NCI-H146 treated with DMSO at 0.1 percent for 48 hours (cell line): ENCODE results near the gene PCBP2.
"Not testable (repeated sequence)": the region's sequence is repeated elsewhere in the genome, so short reads cannot be mapped to it uniquely, and the experiment has no call there.

Source experiments
- DNase-seq: peaks from one replicate; lab custom pipeline; 2025; ENCODE audit not compliant: unreplicated experiment; lab: John Stamatoyannopoulos, UW

PCBP2 gene

DNA sequence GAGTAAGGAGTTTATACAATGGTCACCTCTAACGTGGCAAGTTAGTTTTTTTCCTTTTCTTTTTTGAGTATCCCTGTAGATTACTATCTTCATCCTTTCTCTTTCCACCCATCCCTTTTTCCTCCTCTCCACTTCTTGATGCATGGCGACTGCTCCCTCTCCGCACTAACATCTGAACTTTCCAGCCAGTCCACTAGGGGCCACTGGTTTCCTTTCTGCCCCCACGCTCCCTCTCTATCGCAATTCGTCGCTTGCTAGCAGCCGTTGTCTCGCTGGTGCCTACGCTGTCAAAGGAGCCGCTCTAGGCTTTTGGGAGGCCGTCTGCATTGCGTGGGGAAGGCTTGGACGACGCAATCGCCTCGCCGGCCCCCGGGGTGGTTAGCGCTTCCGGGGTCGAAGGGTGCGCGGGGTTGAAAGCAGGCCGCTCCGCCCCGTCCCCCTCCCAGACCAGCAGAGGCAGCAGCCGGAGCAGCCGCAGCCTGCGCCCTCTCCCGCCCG is at the start of gene PCBP2:
TSS of gene PCBP2 (plus strand) at position 442 of the 498 bp plus-strand sequence. CDS start 2,699 bp downstream, outside the sequence.
- peak; percentile 99 for DNase-seq

DNA sequence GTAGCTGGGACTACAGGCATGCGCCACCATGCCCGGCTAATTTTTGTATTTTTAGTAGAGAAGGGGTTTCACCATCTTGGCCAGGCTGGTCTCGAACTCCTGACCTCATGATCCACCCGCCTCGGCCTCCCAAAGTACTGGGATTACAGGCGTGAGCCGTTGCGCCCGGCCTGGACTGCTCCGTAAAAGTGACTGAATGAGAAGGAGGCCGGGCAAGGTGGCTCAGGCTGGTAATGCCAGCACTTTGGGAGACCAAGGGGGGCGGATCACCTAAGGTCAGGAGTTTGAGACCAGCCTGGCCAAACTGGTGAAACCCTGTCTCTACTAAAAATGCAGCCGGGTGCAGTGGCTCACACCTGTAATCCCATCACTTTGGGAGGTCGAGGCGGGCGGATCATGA is 49.6 kb upstream of the PCBP2 start:
- DNase-seq = not testable (repeated sequence)

DNA sequence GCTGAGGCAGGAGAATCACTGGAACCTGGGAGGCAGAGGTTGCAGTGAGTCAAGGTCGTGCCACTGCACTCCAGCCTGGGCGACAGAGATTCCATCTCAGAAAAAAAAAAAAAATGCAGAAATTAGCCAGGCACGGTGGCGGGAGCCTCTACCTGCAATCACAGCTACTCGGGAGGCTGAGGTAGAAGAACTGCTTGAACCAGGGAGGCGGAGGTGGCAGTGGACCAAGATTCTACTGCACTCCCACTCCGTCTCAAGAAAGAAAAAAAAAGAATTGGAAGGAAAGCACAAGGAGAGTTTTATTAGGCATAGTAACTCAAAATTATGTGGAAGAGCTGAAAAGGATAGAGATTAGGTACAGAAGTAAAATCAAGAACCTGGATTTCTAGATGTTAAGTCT is 49.0 kb upstream of the PCBP2 start:
- no peak for DNase-seq

DNA sequence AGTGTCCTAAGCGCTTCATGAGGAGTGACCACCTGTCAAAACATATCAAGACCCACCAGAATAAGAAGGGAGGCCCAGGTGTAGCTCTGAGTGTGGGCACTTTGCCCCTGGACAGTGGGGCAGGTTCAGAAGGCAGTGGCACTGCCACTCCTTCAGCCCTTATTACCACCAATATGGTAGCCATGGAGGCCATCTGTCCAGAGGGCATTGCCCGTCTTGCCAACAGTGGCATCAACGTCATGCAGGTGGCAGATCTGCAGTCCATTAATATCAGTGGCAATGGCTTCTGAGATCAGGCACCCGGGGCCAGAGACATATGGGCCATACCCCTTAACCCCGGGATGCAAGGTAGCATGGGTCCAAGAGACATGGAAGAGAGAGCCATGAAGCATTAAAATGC is 41.0 kb upstream of the PCBP2 start:
- no peak for DNase-seq

DNA sequence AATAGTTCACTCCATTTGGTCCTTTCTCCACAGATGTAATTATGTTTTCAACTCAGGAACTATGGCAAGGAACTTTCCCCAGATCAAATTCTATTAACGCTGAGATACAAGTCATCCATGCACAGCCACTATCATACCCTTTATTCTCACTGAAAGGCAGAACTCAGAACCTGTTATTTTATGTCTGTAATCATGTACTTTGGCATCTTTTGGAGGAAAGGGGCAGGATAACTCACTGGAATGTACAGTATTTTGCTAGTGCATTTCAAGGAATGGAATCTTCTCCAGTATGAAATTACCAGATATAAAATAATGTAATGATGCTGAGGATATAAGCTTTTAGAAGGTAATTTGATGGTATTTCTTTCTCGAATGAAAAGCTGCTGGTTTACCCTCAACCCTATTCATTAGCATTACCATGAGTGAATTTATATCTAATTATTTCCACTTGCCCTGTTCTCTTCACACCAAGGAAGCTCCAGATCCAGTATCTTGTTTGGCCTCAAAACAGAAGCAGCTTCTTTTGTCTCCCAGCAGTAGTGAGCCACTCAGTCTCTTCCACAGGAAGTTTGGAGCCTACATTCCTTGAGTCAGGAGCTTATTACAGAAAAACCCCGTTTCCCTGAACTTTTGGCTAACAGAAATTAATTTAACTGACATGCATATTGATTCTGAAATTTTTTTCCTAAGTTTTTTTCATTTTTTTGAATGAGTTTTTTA is 38.3 kb upstream of the PCBP2 start:
- DNase-seq = no peak

DNA sequence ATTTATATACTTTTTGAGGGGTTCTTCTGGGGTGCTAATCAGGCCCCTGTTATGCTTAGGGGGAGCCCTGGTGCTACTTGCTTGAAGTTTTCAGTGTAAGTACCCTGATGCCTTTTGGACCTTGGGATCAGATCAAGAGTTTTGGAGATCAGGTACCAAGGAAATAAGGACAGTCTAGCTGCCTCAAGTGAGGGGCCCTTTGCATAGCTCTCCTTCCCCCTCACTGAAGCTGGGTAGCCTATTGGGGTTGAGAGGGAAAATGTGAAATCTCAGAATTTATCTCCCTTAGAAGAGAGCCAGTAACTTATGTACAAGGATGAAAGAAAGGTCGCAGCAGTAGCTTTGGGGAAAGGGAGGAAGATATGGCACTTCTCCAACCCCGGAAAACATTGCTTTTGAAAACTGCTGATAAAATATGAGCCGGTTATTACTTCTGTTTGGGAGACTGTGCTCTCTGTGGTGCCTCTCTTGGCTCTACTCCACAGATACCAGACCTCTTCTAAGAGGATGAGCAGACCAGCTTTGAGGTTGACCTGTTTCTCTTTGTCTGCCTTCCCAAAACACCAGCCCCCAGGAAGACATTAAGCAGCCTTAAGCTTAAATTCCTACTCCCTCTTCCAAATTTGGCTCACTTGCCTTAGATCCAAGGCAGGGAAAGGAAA is 37.0 kb upstream of the PCBP2 start:
- DNase-seq = no peak

DNA sequence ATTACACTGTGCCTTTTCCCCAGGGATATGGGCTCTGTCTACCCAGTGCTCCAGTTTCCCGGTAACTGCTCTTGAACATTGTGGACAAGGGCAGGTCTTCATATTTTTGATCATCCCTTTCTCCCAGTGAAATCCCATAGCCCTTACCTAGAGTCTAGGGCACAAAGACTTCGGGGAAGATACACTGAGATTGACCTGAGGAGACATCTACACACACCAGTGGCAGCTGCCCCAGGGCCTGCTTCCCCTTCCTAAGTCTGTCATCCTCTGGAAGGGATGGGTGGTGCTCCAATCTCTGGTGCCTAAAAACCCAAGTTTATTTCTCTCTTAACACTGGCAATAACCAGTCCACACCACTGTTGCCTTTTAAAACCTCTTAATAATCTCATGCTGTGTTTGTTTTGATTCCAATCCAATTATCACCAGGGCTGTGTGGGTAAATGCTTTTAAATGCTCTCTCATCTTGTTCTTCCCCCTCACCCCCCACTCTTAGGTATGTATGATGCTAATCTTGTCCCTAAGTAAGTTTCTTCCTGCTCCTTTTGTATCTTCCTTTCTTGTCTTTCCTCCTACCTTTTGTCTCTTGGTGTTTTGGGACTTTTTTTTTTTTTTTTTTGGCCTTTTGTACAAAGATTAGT is 36.0 kb upstream of the PCBP2 start:
- peak; percentile 19 for DNase-seq

DNA sequence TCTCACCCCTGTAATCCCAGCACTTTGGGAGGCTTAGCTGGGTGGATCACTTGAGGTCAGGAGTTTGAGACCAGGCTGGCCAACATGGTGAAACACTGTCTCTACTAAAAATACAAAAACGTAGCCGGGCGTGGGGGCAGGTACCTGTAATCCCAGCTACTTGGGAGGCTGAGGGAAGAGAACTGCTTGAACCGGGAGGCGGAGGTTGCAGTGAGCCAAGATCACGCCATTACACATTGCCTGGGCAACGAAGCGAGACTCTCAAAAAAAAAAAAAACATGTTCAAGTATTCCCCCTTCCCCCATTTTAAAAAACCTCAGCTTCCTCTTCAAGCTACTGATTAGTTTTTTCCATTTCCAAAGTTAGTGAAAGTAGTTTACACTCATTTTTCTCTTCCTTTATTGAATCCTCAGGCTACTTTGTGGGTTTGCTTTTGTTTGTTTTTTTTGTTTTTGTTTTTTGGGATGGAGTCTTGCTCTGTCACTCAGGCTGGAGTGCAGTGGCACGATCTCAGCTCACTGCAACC is 34.5 kb upstream of the PCBP2 start:
- DNase-seq = not testable (repeated sequence)

DNA sequence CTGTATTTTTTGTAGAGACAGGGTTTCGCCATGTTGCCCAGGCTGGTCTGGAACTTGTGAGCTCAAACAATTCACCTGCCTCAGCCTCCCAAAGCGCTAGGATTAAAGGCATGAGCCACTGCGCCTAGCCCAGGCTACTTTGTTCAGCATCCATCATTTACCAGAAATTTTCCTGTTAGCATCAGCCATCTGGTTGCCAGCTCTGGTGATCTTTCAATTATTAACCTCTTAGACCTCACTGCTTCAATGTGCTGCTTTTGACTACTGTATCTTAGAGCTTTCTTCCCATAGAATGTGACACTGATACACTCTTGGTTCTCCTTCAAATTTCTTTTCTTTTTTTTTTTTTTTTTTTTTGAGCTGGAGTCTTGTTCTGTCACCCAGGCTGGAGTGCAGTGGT is 33.7 kb upstream of the PCBP2 start:
- no peak for DNase-seq

DNA sequence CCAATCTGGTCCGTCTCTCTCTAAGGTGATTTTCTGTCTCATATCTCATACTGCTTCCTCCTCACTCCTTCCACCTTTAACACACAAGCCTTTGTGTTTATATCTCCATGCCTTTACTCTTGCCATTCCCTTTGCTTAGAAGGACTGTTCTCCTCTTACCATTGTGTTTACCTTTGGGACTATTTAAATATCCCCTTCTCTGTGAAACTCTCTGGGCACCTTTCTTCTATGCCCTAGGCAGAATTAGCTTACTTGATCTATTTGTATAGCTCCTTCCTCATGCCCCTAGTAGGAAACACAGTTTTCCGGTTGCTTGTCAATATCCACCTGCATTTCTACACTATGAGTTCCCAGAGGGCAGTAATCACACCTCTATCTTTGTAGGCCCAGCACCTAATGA is 32.1 kb upstream of the PCBP2 start:
- peak; percentile 11 for DNase-seq

DNA sequence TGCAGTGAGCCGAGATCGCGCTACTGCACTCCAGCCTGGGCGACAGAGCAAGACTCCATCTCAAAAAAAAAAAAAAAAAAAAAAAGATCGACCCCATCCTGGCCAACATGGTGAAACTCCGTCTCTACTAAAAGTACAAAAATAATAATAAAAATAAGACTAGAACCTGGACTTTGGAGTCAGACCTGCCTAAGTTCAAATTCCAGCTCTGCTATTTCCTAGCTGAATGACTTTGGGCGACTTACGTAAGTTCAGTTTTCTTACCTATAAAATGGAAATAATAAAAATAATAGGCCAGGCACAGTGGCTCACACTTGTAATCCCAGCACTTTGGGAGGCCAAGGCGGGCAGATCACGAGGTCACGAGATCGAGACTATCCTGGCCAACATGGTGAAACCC is 29.7 kb upstream of the PCBP2 start:
- not testable (repeated sequence) for DNase-seq

DNA sequence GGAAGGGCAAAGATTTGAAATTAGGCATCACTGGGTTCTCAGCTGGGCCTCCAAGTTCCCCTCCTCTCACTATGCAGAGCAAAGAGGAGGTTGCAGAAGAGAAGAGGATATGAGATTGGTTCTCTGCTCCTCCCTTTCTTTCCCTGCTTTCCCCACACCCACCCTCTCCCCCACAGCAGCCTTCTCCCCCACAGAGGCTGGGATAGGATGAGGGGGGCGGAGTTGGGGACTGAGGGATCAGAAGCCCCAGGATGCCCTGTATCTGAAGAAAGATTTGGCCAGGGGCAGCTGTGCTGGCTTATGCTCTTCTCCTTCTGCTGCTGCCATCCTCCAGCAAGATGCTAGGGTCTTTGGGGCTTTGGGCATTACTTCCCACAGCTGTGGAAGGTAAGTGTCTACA is 28.3 kb upstream of the PCBP2 start, which contains the start of gene AMHR2:
TSS of gene AMHR2 (plus strand) at position 259 of the 400 bp plus-strand sequence. CDS start at position 339, 80 bp downstream.
- DNase-seq = no peak

DNA sequence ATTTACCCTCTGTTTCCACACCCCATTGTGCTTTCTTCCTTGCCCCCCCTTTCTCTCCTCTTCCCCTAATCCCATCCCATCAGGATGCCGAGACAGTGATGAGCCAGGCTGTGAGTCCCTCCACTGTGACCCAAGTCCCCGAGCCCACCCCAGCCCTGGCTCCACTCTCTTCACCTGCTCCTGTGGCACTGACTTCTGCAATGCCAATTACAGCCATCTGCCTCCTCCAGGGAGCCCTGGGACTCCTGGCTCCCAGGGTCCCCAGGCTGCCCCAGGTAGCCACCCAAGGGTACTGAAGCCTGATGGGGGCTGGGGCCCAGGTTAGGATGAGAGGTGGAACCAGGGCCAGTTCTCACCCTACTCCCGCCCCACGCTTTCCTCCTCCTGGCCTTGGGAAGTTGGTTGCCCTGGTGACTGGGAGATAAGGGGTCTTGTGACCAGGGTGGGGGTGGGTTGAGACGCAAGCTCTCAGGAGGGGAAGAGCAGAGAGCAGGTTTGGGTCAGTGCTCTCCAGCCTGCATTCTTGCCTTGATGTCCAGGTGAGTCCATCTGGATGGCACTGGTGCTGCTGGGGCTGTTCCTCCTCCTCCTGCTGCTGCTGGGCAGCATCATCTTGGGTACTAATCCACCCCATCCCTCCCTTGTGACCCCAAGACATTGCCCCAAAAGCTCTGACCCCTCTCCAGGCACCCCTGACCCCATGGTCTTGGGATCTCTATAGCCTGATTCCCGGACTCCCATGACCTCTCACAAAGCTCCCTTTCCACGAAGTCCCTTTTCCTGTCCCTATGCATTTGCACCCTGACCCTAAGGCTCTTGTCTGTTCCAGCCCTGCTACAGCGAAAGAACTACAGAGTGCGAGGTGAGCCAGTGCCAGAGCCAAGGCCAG is 27.0 kb upstream of the PCBP2 start:
- DNase-seq = no peak

DNA sequence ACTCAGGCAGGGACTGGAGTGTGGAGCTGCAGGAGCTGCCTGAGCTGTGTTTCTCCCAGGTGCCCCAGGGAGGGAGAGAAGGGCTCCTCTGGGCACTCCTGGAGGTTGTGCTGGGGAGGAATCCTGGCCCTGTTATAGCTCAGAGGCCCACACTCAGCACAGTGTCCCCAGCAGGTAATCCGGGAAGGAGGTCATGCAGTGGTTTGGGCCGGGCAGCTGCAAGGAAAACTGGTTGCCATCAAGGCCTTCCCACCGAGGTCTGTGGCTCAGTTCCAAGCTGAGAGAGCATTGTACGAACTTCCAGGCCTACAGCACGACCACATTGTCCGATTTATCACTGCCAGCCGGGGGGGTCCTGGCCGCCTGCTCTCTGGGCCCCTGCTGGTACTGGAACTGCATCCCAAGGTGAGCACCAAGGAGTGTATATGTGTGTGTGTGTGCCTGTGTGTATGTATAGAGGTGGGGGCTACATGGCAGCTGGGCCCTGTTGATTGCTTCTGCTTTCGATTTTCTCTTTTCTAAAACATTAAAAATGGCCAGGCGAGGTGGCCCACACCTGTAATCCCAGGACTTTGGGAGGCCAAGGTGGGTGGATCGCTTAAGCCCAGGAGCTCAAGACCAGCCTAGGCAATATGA is 26.3 kb upstream of the PCBP2 start:
- DNase-seq = no peak

DNA sequence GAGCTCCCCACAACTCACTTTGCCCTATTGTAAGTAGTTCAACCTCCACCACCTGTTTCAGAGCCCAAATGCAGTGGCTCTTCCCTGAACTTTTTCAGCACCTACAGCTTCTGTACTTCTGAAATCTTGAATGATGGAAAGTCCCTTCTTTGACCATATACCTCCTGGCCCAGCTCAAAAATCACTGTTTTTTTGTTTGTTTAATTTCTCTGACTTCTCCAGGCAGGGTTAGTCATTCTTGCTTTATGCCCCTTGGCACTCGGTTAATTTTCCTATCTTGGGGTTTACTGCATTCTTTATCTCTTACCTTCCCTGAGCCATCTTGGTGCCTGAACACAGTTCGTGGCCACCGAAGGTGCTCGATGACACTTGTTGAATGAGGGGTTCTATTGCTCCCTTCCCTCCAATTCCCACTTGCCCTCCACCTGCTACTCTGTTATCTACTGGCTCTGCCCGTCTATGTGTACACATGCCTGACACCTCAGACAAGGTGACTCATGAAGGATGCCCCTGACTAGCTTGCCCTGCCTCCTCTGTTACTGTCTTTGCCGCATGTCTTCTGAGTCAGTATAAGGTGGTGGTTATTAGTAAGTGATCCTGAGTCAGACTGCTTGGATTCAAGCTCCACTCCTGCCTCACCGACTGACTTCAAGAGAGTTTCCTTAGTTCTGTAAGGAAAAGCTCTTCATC is 23.9 kb upstream of the PCBP2 start:
- DNase-seq = no peak

DNA sequence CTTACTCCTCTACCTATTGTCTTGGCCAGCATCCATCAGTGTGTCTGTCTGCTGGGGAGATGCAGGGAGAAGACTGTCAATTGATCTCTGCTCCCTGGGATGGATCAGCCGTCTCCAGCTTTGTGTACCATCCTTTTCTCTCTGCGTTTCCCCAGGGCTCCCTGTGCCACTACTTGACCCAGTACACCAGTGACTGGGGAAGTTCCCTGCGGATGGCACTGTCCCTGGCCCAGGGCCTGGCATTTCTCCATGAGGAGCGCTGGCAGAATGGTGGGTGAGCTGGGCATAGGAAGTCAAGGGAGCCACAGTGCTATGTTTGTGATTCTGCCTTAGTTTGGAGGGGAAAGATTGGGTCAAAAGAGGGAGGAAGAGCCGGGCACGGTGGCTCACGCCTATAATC is 23.2 kb upstream of the PCBP2 start:
- DNase-seq = no peak

DNA sequence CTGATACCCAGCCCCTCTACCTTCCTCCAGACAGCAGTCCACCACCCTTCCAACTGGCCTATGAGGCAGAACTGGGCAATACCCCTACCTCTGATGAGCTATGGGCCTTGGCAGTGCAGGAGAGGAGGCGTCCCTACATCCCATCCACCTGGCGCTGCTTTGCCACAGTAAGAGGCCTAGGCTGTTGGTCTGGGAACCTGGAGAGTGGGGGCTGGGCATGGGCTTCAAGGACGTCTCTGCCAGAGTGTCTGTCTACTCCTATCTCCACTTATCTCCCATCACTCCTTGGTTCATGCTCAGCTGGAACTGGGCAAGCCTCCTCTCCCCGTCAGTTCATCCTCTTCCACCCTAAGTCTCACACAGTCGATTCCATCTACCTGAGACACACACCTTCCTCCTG is 21.8 kb upstream of the PCBP2 start:
- no peak for DNase-seq

DNA sequence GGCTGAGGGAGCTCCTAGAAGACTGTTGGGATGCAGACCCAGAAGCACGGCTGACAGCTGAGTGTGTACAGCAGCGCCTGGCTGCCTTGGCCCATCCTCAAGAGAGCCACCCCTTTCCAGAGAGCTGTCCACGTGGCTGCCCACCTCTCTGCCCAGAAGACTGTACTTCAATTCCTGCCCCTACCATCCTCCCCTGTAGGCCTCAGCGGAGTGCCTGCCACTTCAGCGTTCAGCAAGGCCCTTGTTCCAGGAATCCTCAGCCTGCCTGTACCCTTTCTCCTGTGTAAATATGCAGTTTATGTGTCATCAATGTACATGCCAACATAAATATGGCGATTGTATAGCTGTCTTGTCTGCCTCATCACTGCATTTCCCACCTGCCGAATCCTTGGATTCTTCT is 20.7 kb upstream of the PCBP2 start:
- DNase-seq = no peak

DNA sequence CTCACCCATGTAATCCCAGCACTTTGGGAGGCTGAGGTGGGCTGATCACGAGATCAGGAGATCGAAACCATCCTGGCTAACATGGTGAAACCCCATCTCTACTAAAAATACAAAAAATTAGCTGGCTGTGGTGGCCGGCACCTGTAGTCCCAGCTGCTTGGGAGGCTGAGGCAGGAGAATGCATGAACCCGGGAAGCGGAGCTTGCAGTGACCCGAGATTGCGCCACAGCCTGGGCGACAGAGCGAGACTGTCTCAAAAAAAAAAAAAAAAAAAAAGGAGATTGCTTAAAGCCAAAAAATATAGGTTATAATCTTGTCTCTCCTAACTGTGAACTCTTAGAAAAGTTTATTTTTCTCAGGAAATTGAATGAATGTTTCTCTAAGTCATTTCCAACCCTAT is 16.6 kb upstream of the PCBP2 start:
- not testable (repeated sequence) for DNase-seq

DNA sequence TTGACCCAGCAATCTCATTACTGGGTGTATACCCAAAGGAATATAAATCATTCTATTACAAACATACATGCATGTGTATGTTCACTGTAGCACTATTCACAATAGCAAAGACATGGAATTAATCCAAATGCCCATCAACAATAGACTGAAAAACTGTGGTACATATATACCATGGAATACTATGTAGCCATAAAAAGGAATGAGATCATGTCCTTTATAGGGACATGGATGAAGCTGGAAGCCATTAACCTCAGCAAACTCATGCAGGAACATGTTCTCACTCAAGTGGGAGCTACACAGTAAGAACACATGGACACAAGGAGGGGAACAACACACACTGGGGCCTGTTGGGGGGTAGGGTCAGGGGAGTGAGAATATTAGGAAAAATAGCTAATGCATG is 12.3 kb upstream of the PCBP2 start:
- DNase-seq = not testable (repeated sequence)
